H1 (cell line): Measurements from ENCODE around the gene GALNT13. TPM values are rescaled to one million over a fixed set of nuclear protein-coding genes. Genes with fewer than 3 reads are reported as not detected.

Source experiments
- CTCF ChIA-PET: fragments of 300-600 bp; sonication (Branson Sonifier 250); formaldehyde crosslinking; loops from one replicate; lab custom pipeline; 2021; ENCODE audit not compliant: partially characterized antibody; lab: Charles Lee
- POLR2A ChIA-PET: fragments of 300-600 bp; sonication (Branson Sonifier 250); formaldehyde crosslinking; loops from one replicate; lab custom pipeline; 2021; ENCODE audit warnings: inconsistent platforms; ENCODE audit not compliant: partially characterized antibody; lab: Charles Lee
- DNase-seq, 2 experiments: peaks; one replicate each; pipeline versions ENCODE4 v3.0.0 to v3.0.0-alpha.2; 2010 to 2022; ENCODE audit warnings: low spot score in 2 of 2, low read depth in 1 of 2, mixed read lengths in 1 of 2
- FAIRE-seq: peaks from 2 replicates; lab custom pipeline; 2011; peaks lifted over from hg19 to GRCh38; lab: Jason Lieb, UNC
- H2AFZ ChIP-seq: 2 replicates; pipeline ENCODE4 v1.8.1; 2012; ENCODE audit warnings: low read length, inconsistent platforms
- H2AK5ac ChIP-seq: 2 replicates; pipeline ENCODE4 v1.6.1; 2013; ENCODE audit warnings: low read depth, low read length
- H2BK120ac ChIP-seq: replicated peaks from 2 replicates; pipeline ENCODE3; 2013; ENCODE audit warnings: low read depth, low read length, inconsistent platforms
- H2BK12ac ChIP-seq: 2 replicates; pipeline ENCODE4 v1.6.1; 2013; ENCODE audit warnings: low read depth, low read length
- H2BK15ac ChIP-seq: 2 replicates; pipeline ENCODE4 v1.6.1; 2013; ENCODE audit warnings: low read length
- H2BK20ac ChIP-seq: 2 replicates; pipeline ENCODE4 v1.6.1; 2013; ENCODE audit warnings: low read length
- H2BK5ac ChIP-seq: 2 replicates; pipeline ENCODE4 v1.6.1; 2013; ENCODE audit warnings: low read depth, low read length
- H3K14ac ChIP-seq: 2 replicates; pipeline ENCODE4 v1.6.1; 2013; ENCODE audit warnings: inconsistent platforms; ENCODE audit not compliant: insufficient read length
- H3K18ac ChIP-seq: 2 replicates; pipeline ENCODE4 v1.6.1; 2013; ENCODE audit warnings: low read length; ENCODE audit errors: extremely low read depth
- H3K23ac ChIP-seq: 2 replicates; pipeline ENCODE4 v1.6.1; 2013; ENCODE audit warnings: inconsistent platforms; ENCODE audit not compliant: insufficient read length
- H3K23me2 ChIP-seq: 2 replicates; pipeline ENCODE4 v1.6.1; 2013; ENCODE audit warnings: low read depth, low read length
- H3K27ac ChIP-seq: 2 replicates; pipeline ENCODE4 v1.6.1; 2011; ENCODE audit warnings: low read depth, low read length, inconsistent platforms
- H3K27me3 ChIP-seq, 4 experiments: replicated peaks in 1 of 4; 1 replicate in 1 of 4; 2 replicates in 3 of 4; pipeline versions ENCODE4 v1.6.1 to v1.8.1; 2011 to 2013; ENCODE audit warnings: low read length in 3 of 4, mild to moderate bottlenecking in 3 of 4, inconsistent platforms in 2 of 4, mixed read lengths in 2 of 4, moderate library complexity in 1 of 4; ENCODE audit not compliant: control insufficient read depth in 3 of 4, insufficient read depth in 3 of 4; ENCODE audit errors: extremely low read depth in 1 of 4
- H3K36me3 ChIP-seq, 4 experiments: 2 replicates each; pipeline versions ENCODE4 v1.6.1 to v1.8.1; 2011 to 2013; ENCODE audit warnings: mild to moderate bottlenecking in 4 of 4, low read length in 3 of 4, moderate library complexity in 2 of 4, control low read depth in 1 of 4, inconsistent platforms in 1 of 4; ENCODE audit not compliant: insufficient read depth in 4 of 4, control insufficient read depth in 2 of 4
- H3K4ac ChIP-seq: replicated peaks from 2 replicates; pipeline ENCODE3; 2013; ENCODE audit warnings: low read length, low read depth, mixed read lengths, inconsistent platforms; ENCODE audit not compliant: insufficient read length
- H3K4me1 ChIP-seq, 4 experiments: replicated peaks in 1 of 4; 1 replicate in 1 of 4; 2 replicates in 3 of 4; pipeline versions ENCODE4 v1.6.1 to v1.8.1; 2011 to 2013; ENCODE audit warnings: low read length in 3 of 4, inconsistent platforms in 2 of 4, mixed read lengths in 1 of 4; ENCODE audit not compliant: insufficient read depth in 4 of 4, control insufficient read depth in 3 of 4
- H3K4me2 ChIP-seq, 2 experiments: 2 replicates each; pipeline versions ENCODE4 v1.6.1 to v1.8.1; 2011 to 2013; ENCODE audit warnings: low read depth in 2 of 2, low read length in 2 of 2, control low read depth in 1 of 2, inconsistent platforms in 1 of 2, mild to moderate bottlenecking in 1 of 2; ENCODE audit not compliant: insufficient read depth in 1 of 2
- H3K4me3 ChIP-seq, 4 experiments: fragments of 200-600, 300-600 bp in 1 of 4; sonication (generic), shearing (Covaris generic), sonication (Bioruptor Twin) in 1 of 4; 2 replicates each; pipeline versions ENCODE4 v1.5.1 to v1.8.1; 2011 to 2016; ENCODE audit warnings: low read length in 4 of 4, low read depth in 3 of 4, control low read depth in 2 of 4, inconsistent platforms in 2 of 4, mild to moderate bottlenecking in 2 of 4, mixed read lengths in 1 of 4, moderate library complexity in 1 of 4; ENCODE audit not compliant: insufficient read depth in 2 of 4; ENCODE audit errors: extremely low read depth in 1 of 4
- H3K56ac ChIP-seq: replicated peaks from 2 replicates; pipeline ENCODE3; 2013; ENCODE audit warnings: low read depth, mild to moderate bottlenecking, mixed read lengths, low read length, inconsistent platforms; ENCODE audit not compliant: insufficient read length
- H3K79me1 ChIP-seq: 2 replicates; pipeline ENCODE4 v1.6.1; 2013; ENCODE audit warnings: low read depth, low read length, control low read depth
- H3K79me2 ChIP-seq, 2 experiments: 2 replicates each; pipeline versions ENCODE4 v1.6.1 to v1.8.1; 2012 to 2013; ENCODE audit warnings: low read length in 2 of 2, mild to moderate bottlenecking in 2 of 2, inconsistent platforms in 1 of 2; ENCODE audit not compliant: insufficient read depth in 2 of 2, control insufficient read depth in 1 of 2
- H3K9ac ChIP-seq, 4 experiments: replicated peaks in 1 of 4; 1 replicate in 1 of 4; 2 replicates in 3 of 4; pipeline versions ENCODE4 v1.6.1 to v1.8.1; 2011 to 2013; ENCODE audit warnings: low read depth in 3 of 4, low read length in 3 of 4, control low read depth in 2 of 4, mild to moderate bottlenecking in 2 of 4, moderate library complexity in 2 of 4, inconsistent platforms in 1 of 4; ENCODE audit errors: extremely low read depth in 1 of 4
- H3K9me3 ChIP-seq, 2 experiments: 2 replicates each; pipeline versions ENCODE4 v1.6.1 to v1.8.1; 2012 to 2013; ENCODE audit warnings: mild to moderate bottlenecking in 2 of 2, moderate library complexity in 2 of 2, control low read depth in 1 of 2, inconsistent platforms in 1 of 2, low read depth in 1 of 2, low read length in 1 of 2, mixed read lengths in 1 of 2; ENCODE audit not compliant: insufficient read depth in 2 of 2
- H4K20me1 ChIP-seq, 2 experiments: replicated peaks in 1 of 2; 2 replicates each; pipeline versions ENCODE3 to v1.8.1; 2011 to 2013; ENCODE audit warnings: inconsistent platforms in 2 of 2, low read length in 2 of 2, mild to moderate bottlenecking in 1 of 2; ENCODE audit not compliant: insufficient read depth in 2 of 2, control insufficient read depth in 1 of 2
- H4K5ac ChIP-seq: 2 replicates; pipeline ENCODE4 v1.6.1; 2013; ENCODE audit warnings: low read length, low read depth, mixed read lengths, inconsistent platforms; ENCODE audit not compliant: insufficient read length
- H4K8ac ChIP-seq: 2 replicates; pipeline ENCODE4 v1.8.0; 2013; ENCODE audit warnings: mild to moderate bottlenecking, moderate library complexity, low read length, inconsistent platforms; ENCODE audit not compliant: insufficient read depth; ENCODE audit errors: extremely low read depth
- H4K91ac ChIP-seq: replicated peaks from 2 replicates; pipeline ENCODE3; 2013; ENCODE audit warnings: low read length, mixed read lengths, inconsistent platforms; ENCODE audit not compliant: insufficient read length
- CTBP2 ChIP-seq: IDR thresholded peaks from 2 replicates; pipeline ENCODE4 v1.7.0; 2011; ENCODE audit warnings: borderline replicate concordance, mild to moderate bottlenecking, moderate library complexity, mixed read lengths, low read length; ENCODE audit not compliant: insufficient read depth, insufficient read length
- EZH2 ChIP-seq: fragments of 200-600 bp; sonication (generic); IDR thresholded peaks from 2 replicates; pipeline ENCODE4 v1.7.1; 2012; ENCODE audit warnings: low read depth, mild to moderate bottlenecking, moderate library complexity, low read length, inconsistent platforms; ENCODE audit not compliant: severe bottlenecking
- WGBS, 2 experiments: shearing (Covaris generic) in 1 of 2; methylation state at CpG; one replicate each; pipeline versions ENCODE4 v1.1.6 to v1.1.7; 2013 to 2015; ENCODE audit warnings: low lambda C conversion rate in 2 of 2, mixed read lengths in 2 of 2, inconsistent platforms in 1 of 2, low coverage in 1 of 2, missing lambda C conversion rate in 1 of 2; ENCODE audit not compliant: insufficient replicate concordance in 2 of 2, insufficient coverage in 1 of 2, insufficient read length in 1 of 2; ENCODE audit errors: extremely low coverage in 1 of 2, missing lambda C conversion rate in 1 of 2; 5-methylcytosine and 5-hydroxymethylcytosine counted together
- polyA plus RNA-seq, 7 experiments: library from polyadenylated mRNA; depleted of rRNA in 3 of 7; stranded (reverse) in 5 of 7; unstranded in 2 of 7; fragments of >200 nt in 5 of 7; fragments of 200-250 nt in 2 of 7; gene quantifications; 1 replicate in 5 of 7; 2 replicates in 1 of 7; 4 replicates in 1 of 7; pipeline versions ENCODE4 v1.2.1 to v1.2.3, GENCODE V29; 2011 to 2013; ENCODE audit warnings: missing spikeins in 2 of 7, mixed read lengths in 2 of 7
- total RNA-seq: library from RNA; stranded (reverse); fragmentation: NEBNext Ultra II Directional; extraction: Animal tissue kit (Norgen Biotek cat#: 25700); gene quantifications from 2 replicates; pipeline ENCODE4 v1.2.1, GENCODE V29; 2021
- TF ChIP-seq, protein P1 (sequence below), 3 experiments: IDR thresholded peaks; 1 replicate in 2 of 3; 2 replicates in 1 of 3; pipeline versions ENCODE4 v1.5.1 to v1.6.1; 2011; ENCODE audit warnings: low read length in 3 of 3, mild to moderate bottlenecking in 3 of 3, inconsistent platforms in 2 of 3, low read depth in 1 of 3, moderate library complexity in 1 of 3; ENCODE audit not compliant: insufficient read depth in 1 of 3; ENCODE audit errors: control extremely low read depth in 1 of 3
- TF ChIP-seq, protein P2 (sequence below): IDR thresholded peaks from 2 replicates; pipeline ENCODE4 v1.6.1; 2012; ENCODE audit warnings: inconsistent platforms

Gene GALNT13
- total and polyA plus RNA-seq, 2 of the 8 experiments (the other 6 are each of a cell fraction or from before 2014, with no cell fraction given): 3.2 to 9.6 TPM

DNA sequence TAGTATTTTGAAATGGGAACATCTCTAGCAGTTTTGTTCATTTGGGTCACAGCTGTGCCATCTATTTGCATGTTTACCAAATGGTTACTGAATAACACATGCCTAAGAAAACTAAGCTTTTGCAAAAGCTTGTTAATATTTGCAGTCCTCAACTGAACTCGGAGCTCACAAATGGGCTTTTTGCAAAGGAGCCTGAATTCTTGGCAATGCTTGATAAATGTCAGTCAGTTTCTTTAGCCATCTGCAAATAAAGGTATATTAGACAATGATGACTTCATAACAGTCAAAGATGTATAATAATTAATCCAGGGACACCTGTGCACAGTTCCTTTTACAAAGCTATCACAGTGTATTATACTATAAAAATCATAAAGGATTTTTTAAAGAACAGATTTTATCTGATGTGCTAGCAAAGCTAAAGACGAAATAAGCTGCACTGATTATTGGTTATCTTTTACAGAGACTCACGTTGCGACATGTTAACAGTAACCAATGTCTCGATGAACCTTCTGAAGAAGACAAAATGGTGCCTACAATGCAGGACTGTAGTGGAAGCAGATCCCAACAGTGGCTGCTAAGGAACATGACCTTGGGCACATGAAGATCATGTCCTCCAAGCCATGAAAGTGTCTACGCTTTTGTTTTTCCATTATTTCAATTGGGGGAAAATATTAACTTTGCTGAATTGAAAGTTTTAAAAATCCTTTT lies 578.4 kb downstream of the GALNT13 start:
- Histone ChIP-seq H3K23me2 (no peaks in the 10 kb centered on the region), H3K27ac (no peak overlapping the region), H3K36me3 (no peaks in the 10 kb centered on the region), H3K4me1 (no peaks in the 10 kb centered on the region), H3K79me1 (no peaks in the 10 kb centered on the region), H3K4me3 (no peak overlapping the region), H2BK15ac (no peak overlapping the region), H2BK120ac (no peak overlapping the region), H4K91ac (no peak overlapping the region), H3K79me2 (no peaks in the 10 kb centered on the region), H3K27me3 (no peaks in the 10 kb centered on the region), H2AK5ac (no peak overlapping the region), H3K4me2 (no peak overlapping the region), H3K56ac (no peak overlapping the region), H3K18ac (no peak overlapping the region), H2BK20ac (no peak overlapping the region), H2BK5ac (no peak overlapping the region), H4K20me1 (no peaks in the 10 kb centered on the region), H4K8ac (no peak overlapping the region), H3K9me3 (no peaks in the 10 kb centered on the region), H4K5ac (no peak overlapping the region), H3K9ac (no peak overlapping the region), H2AFZ (no peak overlapping the region), H2BK12ac (no peak overlapping the region), H3K14ac (no peak overlapping the region), H3K23ac (no peak overlapping the region), H3K4ac (no peak overlapping the region)
- ChIA-PET CTCF (interaction anchor here (1.1 to 1.3 kb wide), 3 partner anchors 10 to 12 kb away, joined by 3 to 5 read pairs (median 3); no protein-coding TSS in a partner anchor), POLR2A (no interaction called here)
- no peak for FAIRE-seq
- no peak for DNase-seq
- TF ChIP-seq, protein P1, sequence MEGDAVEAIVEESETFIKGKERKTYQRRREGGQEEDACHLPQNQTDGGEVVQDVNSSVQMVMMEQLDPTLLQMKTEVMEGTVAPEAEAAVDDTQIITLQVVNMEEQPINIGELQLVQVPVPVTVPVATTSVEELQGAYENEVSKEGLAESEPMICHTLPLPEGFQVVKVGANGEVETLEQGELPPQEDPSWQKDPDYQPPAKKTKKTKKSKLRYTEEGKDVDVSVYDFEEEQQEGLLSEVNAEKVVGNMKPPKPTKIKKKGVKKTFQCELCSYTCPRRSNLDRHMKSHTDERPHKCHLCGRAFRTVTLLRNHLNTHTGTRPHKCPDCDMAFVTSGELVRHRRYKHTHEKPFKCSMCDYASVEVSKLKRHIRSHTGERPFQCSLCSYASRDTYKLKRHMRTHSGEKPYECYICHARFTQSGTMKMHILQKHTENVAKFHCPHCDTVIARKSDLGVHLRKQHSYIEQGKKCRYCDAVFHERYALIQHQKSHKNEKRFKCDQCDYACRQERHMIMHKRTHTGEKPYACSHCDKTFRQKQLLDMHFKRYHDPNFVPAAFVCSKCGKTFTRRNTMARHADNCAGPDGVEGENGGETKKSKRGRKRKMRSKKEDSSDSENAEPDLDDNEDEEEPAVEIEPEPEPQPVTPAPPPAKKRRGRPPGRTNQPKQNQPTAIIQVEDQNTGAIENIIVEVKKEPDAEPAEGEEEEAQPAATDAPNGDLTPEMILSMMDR (IDR thresholded peaks at IDR 0.05; ENCODE audit: control extremely low read depth in 1 of 3, insufficient read depth in 1 of 3, low read depth in 1 of 3, low read length in 3 of 3): no peak
- TF ChIP-seq, protein P2, sequence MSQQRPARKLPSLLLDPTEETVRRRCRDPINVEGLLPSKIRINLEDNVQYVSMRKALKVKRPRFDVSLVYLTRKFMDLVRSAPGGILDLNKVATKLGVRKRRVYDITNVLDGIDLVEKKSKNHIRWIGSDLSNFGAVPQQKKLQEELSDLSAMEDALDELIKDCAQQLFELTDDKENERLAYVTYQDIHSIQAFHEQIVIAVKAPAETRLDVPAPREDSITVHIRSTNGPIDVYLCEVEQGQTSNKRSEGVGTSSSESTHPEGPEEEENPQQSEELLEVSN: no peak
- TF ChIP-seq EZH2 (no peak), CTBP2 (no peak)
- WGBS, 2 experiments: 80% methylated on average over 6 of the region's 6 CpGs; no CpG with 5 or more reads in 1 of the 2 experiments
